A204.1 (cell line): ENCODE results near the gene HTT-AS.

Experiments used
- FAIRE-seq: peaks from 2 replicates; lab custom pipeline; 2012; peaks lifted over from hg19 to GRCh38; lab: Jason Lieb, UNC

HTT-AS gene

DNA sequence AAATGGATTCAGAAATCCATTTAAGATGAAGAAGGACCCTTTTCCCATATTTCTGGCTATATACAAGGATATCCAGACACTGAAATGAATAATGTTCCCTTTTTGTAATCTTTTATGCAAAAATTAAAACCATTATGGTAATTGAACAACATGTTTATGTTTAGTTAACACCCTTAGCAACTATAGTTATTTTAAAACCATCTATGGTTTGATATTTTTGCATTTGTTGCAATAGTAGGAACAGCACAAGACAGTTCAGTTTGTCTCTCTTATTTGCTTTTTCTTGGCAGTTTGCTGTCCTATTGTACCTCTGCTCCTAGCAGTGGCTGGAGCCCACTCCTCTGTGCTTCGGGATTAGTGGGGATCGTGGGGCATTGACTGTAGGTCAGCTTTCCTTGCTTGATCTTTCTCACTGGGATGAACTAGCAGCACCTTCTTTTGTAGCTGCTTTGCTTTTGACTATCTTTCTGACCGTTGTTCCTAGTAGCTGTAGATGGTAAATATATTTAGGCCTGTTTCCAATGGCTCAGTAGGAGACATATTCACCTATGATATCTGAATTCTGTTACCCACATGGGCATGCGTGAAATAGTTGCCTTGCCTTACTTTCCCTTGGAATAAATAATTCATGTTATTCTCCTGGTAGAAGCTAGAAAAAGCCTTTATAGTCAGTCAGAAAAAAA, 12.9 kb upstream of the HTT-AS start:
- FAIRE-seq, result no peak

GRCh38 chr4:3085948-3086670, 11.8 kb upstream of the HTT-AS start:
- no peak for FAIRE-seq

GRCh38 chr4:3083732-3084131, 9.4 kb upstream of the HTT-AS start:
- no peak for FAIRE-seq

DNA sequence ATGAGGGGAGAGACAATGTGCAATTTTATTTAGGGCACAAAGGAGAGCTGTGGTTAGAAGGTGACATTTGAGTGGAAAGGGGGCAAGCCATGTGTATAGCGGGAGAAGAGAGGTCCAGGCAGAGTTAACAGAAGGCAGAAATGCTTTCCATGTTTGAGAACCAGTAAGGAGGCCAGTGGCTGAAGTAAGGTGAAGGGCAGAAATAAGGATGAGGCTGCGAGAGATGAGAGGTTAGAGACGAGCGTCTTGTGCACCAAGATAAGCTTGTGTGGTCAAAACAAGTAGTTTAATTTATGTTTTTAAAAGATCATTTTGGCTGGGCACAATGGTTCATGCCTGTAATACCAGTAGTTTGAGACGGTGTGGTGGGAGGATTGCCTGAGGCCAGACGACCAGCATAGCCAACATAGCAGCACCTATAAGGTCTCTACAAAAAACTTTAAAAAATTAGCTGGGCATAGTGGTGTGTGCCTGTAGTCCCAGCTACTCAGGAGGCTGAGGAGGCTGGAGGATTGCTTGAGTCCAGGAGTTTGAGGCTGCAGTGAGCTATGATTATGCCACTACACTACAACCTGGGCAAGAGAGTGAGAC, 8.7 kb upstream of the HTT-AS start:
- FAIRE-seq, result no peak

DNA sequence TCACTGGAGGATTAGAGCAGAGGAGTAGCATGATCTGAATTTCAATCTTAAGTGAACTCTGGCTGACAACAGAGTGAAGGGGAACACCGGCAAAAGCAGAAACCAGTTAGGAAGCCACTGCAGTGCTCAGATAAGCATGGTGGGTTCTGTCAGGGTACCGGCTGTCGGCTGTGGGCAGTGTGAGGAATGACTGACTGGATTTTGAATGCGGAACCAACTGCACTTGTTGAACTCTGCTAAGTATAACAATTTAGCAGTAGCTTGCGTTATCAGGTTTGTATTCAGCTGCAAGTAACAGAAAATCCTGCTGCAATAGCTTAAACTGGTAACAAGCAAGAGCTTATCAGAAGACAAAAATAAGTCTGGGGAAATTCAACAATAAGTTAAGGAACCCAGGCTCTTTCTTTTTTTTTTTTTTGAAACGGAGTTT, 5.4 kb upstream of the HTT-AS start:
- no peak for FAIRE-seq

DNA sequence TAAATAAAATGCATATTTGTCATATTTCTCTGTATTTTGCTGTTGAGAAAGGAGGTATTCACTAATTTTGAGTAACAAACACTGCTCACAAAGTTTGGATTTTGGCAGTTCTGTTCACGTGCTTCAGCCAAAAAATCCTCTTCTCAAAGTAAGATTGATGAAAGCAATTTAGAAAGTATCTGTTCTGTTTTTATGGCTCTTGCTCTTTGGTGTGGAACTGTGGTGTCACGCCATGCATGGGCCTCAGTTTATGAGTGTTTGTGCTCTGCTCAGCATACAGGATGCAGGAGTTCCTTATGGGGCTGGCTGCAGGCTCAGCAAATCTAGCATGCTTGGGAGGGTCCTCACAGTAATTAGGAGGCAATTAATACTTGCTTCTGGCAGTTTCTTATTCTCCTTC, 3.5 kb upstream of the HTT-AS start:
- FAIRE-seq, result no peak

DNA sequence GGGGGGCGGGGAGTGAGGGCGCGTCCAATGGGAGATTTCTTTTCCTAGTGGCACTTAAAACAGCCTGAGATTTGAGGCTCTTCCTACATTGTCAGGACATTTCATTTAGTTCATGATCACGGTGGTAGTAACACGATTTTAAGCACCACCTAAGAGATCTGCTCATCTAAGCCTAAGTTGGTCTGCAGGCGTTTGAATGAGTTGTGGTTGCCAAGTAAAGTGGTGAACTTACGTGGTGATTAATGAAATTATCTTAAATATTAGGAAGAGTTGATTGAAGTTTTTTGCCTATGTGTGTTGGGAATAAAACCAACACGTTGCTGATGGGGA, 1.3 kb upstream of the HTT-AS start:
- no peak for FAIRE-seq

GRCh38 chr4:3074846-3075651, 711 bp upstream of the HTT-AS start:
- FAIRE-seq, result no peak

DNA sequence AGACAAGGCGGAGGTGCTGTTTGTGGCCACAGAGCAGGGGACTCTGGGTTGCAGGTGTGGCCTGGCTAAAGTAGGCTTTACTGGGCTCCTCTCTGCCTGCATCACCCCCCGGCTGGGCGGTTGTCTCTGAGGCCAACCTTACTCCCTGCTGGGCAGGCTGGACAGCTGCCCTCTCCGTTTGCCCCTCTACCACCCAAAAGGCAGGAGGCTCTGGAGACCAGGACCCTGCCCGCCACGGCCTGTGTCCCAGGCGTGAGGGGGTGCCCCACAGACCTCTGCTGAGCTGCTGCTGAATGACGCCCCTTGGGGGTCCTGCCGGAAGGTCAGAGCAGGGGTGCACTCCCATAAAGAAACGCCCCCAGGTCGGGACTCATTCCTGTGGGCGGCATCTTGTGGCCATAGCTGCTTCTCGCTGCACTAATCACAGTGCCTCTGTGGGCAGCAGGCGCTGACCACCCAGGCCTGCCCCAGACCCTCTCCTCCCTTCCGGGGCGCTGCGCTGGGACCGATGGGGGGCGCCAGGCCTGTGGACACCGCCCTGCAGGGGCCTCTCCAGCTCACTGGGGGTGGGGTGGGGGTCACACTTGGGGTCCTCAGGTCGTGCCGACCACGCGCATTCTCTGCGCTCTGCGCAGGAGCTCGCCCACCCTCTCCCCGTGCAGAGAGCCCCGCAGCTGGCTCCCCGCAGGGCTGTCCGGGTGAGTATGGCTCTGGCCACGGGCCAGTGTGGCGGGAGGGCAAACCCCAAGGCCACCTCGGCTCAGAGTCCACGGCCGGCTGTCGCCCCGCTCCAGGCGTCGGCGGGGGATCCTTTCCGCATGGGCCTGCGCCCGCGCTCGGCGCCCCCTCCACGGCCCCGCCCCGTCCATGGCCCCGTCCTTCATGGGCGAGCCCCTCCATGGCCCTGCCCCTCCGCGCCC, 920 bp downstream of the HTT-AS start:
- no peak for FAIRE-seq

GRCh38 chr4:3071811-3072210, 2.5 kb downstream of the HTT-AS start:
- FAIRE-seq, result no peak

- no peak for FAIRE-seq
These were observed 3.4 kb downstream of the HTT-AS start for GRCh38 chr4:3070709-3071500.

DNA sequence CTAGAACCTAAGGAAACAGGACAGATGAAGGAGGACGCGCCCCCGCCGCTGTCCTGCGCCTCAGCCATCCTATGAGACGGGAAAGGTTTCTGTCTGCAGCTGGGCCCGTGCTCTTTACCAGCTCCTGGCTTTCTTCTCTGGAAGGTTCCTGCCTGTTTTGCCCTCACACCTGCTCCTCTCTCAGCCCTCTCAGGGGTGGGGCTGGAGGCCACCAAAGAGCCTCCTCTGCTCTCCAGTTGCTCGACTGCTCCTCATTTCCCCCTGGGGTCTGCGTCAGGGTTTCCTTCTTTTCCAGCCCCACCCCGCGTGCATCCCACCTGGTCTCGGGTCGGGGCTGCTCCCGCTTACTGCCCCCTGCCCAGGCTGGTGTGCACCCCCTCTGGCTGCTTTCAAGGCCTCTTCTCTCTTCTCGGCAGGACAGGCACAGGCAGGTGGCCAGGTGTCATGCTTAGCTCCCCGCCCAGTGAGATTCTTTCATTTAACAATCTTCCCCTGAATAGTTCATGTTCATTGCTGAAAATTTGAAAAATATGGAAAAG, 4.6 kb downstream of the HTT-AS start:
- FAIRE-seq, result no peak

- no peak for FAIRE-seq
These were observed 6.8 kb downstream of the HTT-AS start for GRCh38 chr4:3067473-3068001.

DNA sequence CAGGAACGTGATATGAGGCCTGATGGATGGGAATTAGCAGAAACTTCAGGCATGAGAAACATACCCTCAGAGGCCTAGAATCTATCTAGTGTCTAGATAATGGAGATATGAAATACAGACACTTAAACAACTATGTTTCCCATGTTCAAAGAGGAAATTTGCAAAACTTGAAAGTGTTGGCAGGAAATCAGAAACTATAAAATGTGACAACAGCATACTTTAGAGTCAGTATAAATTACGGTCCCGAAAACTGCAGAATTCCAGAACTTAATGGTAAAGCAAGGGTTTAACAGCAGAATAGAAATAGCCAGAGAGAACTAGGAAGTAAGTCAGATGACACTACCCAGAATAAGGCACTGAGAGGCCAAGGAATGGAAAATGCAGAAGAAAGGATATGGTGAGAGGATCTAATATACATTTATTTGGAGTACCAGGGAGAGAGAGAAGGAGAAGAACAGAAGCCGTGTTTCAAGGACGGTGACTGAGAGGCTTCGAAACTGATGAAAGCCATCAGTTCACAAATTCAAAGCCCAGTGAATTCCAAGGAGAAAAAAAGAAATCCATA, 7.4 kb downstream of the HTT-AS start:
- no peak for FAIRE-seq

DNA sequence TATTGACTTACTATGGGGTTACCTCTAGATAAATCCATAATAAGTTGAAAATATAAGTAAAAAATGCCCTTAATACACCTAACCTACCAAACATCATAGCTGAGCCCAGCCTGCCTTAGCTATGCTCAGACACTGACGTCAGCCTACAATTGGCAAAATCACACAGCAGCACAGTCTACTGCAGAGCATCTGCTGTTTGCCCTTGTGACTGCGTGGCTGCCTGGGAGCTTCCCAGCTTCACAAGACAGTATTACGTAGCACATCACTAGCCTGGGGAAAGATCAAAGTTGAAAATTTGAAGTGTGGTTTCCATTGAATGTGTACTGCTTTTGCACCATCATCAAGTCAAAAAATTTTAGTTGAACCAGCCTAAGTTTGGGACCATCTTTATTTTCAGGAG, 8.8 kb downstream of the HTT-AS start:
- no peak for FAIRE-seq

- FAIRE-seq, result no peak
These were observed 11.9 kb downstream of the HTT-AS start for GRCh38 chr4:3062471-3062870.

- no peak for FAIRE-seq
These were observed 13.4 kb downstream of the HTT-AS start for GRCh38 chr4:3060946-3061345.

DNA sequence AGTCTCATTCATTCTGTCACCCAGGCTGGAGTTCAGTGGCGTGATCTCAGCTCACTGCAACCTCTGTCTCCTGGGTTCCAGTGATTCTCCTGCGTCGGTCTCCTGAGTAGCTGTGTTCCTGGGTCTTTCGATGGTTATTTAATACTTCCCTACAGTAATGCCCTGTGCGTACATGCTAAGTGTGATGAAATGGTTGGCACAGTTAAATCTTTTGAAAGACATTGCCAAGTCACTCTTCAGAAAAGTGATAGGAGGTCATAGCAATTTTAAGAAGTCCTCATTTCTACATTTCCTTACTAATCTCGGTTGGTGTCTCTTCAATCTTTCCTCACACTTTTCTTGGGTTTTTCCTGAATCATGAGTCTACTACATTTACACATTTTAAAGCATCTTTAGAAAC, 14.4 kb downstream of the HTT-AS start:
- no peak for FAIRE-seq

- no peak for FAIRE-seq
These were observed 20.1 kb downstream of the HTT-AS start for GRCh38 chr4:3054169-3054759.
